Measurements from ENCODE around the gene ZG16B.

Gene ZG16B

GRCh38 chr16:2838928-2839327 lies 8.8 kb downstream of the ZG16B start:
- no peak overlapping the region for H3K27ac ChIP-seq (ENCODE audit: poor library complexity, severe bottlenecking)
- no peaks in the 10 kb centered on the region for H3K27me3 ChIP-seq (ENCODE audit: insufficient read depth, poor library complexity, severe bottlenecking)
- no peaks in the 10 kb centered on the region for H3K9me3 ChIP-seq (ENCODE audit: severe bottlenecking)
- H3K36me3 ChIP-seq (ENCODE audit: low read depth) = no peaks in the 10 kb centered on the region
- ATAC-seq (ENCODE audit: low read depth) = peak; percentile 43
- TF ChIP-seq CTCF (IDR thresholded peaks at IDR 0.05; ENCODE audit: poor library complexity, severe bottlenecking) = peak; percentile 80
- no peak overlapping the region for H3K4me3 ChIP-seq (ENCODE audit: severe bottlenecking)
- H3K4me1 ChIP-seq (ENCODE audit: insufficient read depth, poor library complexity, severe bottlenecking) = peaks cover 18% of the 10 kb centered on the region
- DNase-seq (ENCODE audit: low spot score) = peak; percentile 78

- no peak for TF ChIP-seq CTCF (IDR thresholded peaks at IDR 0.05; ENCODE audit: poor library complexity, severe bottlenecking)
- no peaks in the 10 kb centered on the region for H3K27me3 ChIP-seq (ENCODE audit: insufficient read depth, poor library complexity, severe bottlenecking)
- no peaks in the 10 kb centered on the region for H3K9me3 ChIP-seq (ENCODE audit: severe bottlenecking)
- H3K36me3 ChIP-seq (ENCODE audit: low read depth) = no peaks in the 10 kb centered on the region
- no peak overlapping the region for H3K27ac ChIP-seq (ENCODE audit: poor library complexity, severe bottlenecking)
- ATAC-seq (ENCODE audit: low read depth) = no peak
- DNase-seq (ENCODE audit: low spot score) = peak; percentile 51
- peaks cover 18% of the 10 kb centered on the region for H3K4me1 ChIP-seq (ENCODE audit: insufficient read depth, poor library complexity, severe bottlenecking)
- no peak overlapping the region for H3K4me3 ChIP-seq (ENCODE audit: severe bottlenecking)
Observed at GRCh38 chr16:2839650-2840450, 9.7 kb downstream of the ZG16B start.

- no peak for TF ChIP-seq CTCF (IDR thresholded peaks at IDR 0.05; ENCODE audit: poor library complexity, severe bottlenecking)
- Histone ChIP-seq H3K4me3 (ENCODE audit: severe bottlenecking) (no peak overlapping the region), H3K9me3 (ENCODE audit: severe bottlenecking) (no peaks in the 10 kb centered on the region), H3K4me1 (ENCODE audit: insufficient read depth, poor library complexity, severe bottlenecking) (peaks cover 12% of the 10 kb centered on the region), H3K36me3 (ENCODE audit: low read depth) (no peaks in the 10 kb centered on the region), H3K27me3 (ENCODE audit: insufficient read depth, poor library complexity, severe bottlenecking) (no peaks in the 10 kb centered on the region), H3K27ac (ENCODE audit: poor library complexity, severe bottlenecking) (no peak overlapping the region)
- ATAC-seq (ENCODE audit: low read depth) = no peak
- no peak for DNase-seq (ENCODE audit: low spot score)
Observed at GRCh38 chr16:2840914-2841313, 10.8 kb downstream of the ZG16B start.

GRCh38 chr16:2841606-2842339 lies 11.7 kb downstream of the ZG16B start:
- Histone ChIP-seq H3K9me3 (ENCODE audit: severe bottlenecking) (no peaks in the 10 kb centered on the region), H3K4me3 (ENCODE audit: severe bottlenecking) (no peak overlapping the region), H3K36me3 (ENCODE audit: low read depth) (no peaks in the 10 kb centered on the region), H3K4me1 (ENCODE audit: insufficient read depth, poor library complexity, severe bottlenecking) (peaks cover 12% of the 10 kb centered on the region), H3K27me3 (ENCODE audit: insufficient read depth, poor library complexity, severe bottlenecking) (no peaks in the 10 kb centered on the region), H3K27ac (ENCODE audit: poor library complexity, severe bottlenecking) (no peak overlapping the region)
- DNase-seq (ENCODE audit: low spot score) (peak; percentile 50), ATAC-seq (ENCODE audit: low read depth) (no peak)
- no peak for TF ChIP-seq CTCF (IDR thresholded peaks at IDR 0.05; ENCODE audit: poor library complexity, severe bottlenecking)

All from RWPE2 (cell line).